GM12872 (cell line): Measurements from ENCODE around the gene BTBD10.
A peak's percentile ranks its signal among the peaks of the same experiment; 100 is the strongest.

Experiments
- CTCF ChIP-seq: IDR thresholded peaks from 3 replicates; pipeline ENCODE4 v1.5.1; 2011; ENCODE audit warnings: low read depth, mild to moderate bottlenecking, low read length, moderate library complexity; ENCODE audit not compliant: insufficient read depth

BTBD10 gene

GRCh38 chr11:13480198-13480597 is 17.2 kb upstream of the BTBD10 start:
- TF ChIP-seq CTCF: no peak

- no peak for TF ChIP-seq CTCF
These were observed 16.7 kb upstream of the BTBD10 start for GRCh38 chr11:13479688-13480087.

GRCh38 chr11:13475091-13475490 is 12.1 kb upstream of the BTBD10 start:
- no peak for TF ChIP-seq CTCF

- no peak for TF ChIP-seq CTCF
These were observed 10.1 kb upstream of the BTBD10 start for GRCh38 chr11:13473013-13473722.

- no peak for TF ChIP-seq CTCF
These were observed 5.7 kb upstream of the BTBD10 start for GRCh38 chr11:13468750-13469149.

GRCh38 chr11:13465909-13466371 is 2.9 kb upstream of the BTBD10 start:
- peak; percentile 64 for TF ChIP-seq CTCF

GRCh38 chr11:13463779-13464290 is 813 bp upstream of the BTBD10 start:
- TF ChIP-seq CTCF: no peak
